PC-9 (cell line): Measurements from ENCODE around the gene ZNF14. TPM values are rescaled to one million over a fixed set of nuclear protein-coding genes. Genes with fewer than 3 reads are reported as not detected.

ENCODE experiments used
- BruUV-seq: library from RNA; stranded (reverse); fragments of 400-500 nt; replicated peaks from 2 replicates; lab custom pipeline; 2021; lab: Mats Ljungman, UMichigan
- CTCF ChIA-PET: fragments of 300-600 bp; sonication (Branson Sonifier 250); formaldehyde crosslinking; loops from one replicate; lab custom pipeline; 2022; ENCODE audit warnings: antibody characterized with exemption; lab: Charles Lee
- POLR2A ChIA-PET: fragments of 300-600 bp; sonication (Branson Sonifier 250); formaldehyde crosslinking; loops from one replicate; lab custom pipeline; 2022; ENCODE audit warnings: antibody characterized with exemption; ENCODE audit not compliant: unreplicated experiment; lab: Charles Lee
- DNase-seq, 2 experiments: peaks; one replicate each; pipeline versions ENCODE4 v3.0.0 to v3.0.0-alpha.2; 2015 to 2022; ENCODE audit warnings: mixed read lengths in 1 of 2
- H2AFZ ChIP-seq: fragments of 200-600 bp; sonication (generic); 2 replicates; pipeline ENCODE4 v1.8.1; 2017; ENCODE audit warnings: antibody characterized with exemption
- H3F3A ChIP-seq: fragments of 200-600 bp; sonication (generic); 2 replicates; pipeline ENCODE4 v1.8.1; 2017; ENCODE audit warnings: antibody characterized with exemption, mild to moderate bottlenecking, low read depth; ENCODE audit not compliant: insufficient read depth
- H3K27ac ChIP-seq: fragments of 200-600 bp; sonication (generic); 2 replicates; pipeline ENCODE4 v1.6.1; 2016; ENCODE audit warnings: mixed run types
- H3K27me3 ChIP-seq: fragments of 200-600 bp; sonication (generic); 2 replicates; pipeline ENCODE4 v1.6.1; 2016; ENCODE audit warnings: low read depth, mixed run types; ENCODE audit not compliant: insufficient read depth
- H3K36me3 ChIP-seq: fragments of 200-600 bp; sonication (generic); 2 replicates; pipeline ENCODE4 v1.6.1; 2016; ENCODE audit warnings: low read depth, mixed run types
- H3K4me1 ChIP-seq: fragments of 200-600 bp; sonication (generic); replicated peaks from 2 replicates; pipeline ENCODE4 v1.6.1; 2016; ENCODE audit warnings: mixed run types; ENCODE audit not compliant: insufficient read depth
- H3K4me2 ChIP-seq: fragments of 200-600 bp; sonication (generic); 2 replicates; pipeline ENCODE4 v1.6.1; 2017; ENCODE audit warnings: mixed run types
- H3K4me3 ChIP-seq: fragments of 200-600 bp; sonication (generic); 2 replicates; pipeline ENCODE4 v1.6.1; 2016; ENCODE audit warnings: mixed run types
- H3K79me2 ChIP-seq: fragments of 200-600 bp; sonication (generic); 2 replicates; pipeline ENCODE4 v1.6.1; 2017; ENCODE audit warnings: low read depth, mixed run types
- H3K9me2 ChIP-seq: fragments of 200-600 bp; sonication (generic); 2 replicates; pipeline ENCODE4 v1.8.1; 2017; ENCODE audit warnings: mild to moderate bottlenecking; ENCODE audit not compliant: insufficient read depth
- H3K9me3 ChIP-seq: fragments of 200-600 bp; sonication (generic); 2 replicates; pipeline ENCODE4 v1.8.1; 2016; ENCODE audit warnings: low read depth; ENCODE audit not compliant: insufficient read depth
- H4K20me1 ChIP-seq: fragments of 200-600 bp; sonication (generic); 2 replicates; pipeline ENCODE4 v1.8.1; 2017; ENCODE audit not compliant: insufficient read depth
- EZH2 ChIP-seq: fragments of 200-600 bp; sonication (generic); IDR thresholded peaks from 2 replicates; pipeline ENCODE4 v1.8.0; 2017; ENCODE audit warnings: antibody characterized with exemption, low read depth
- intact Hi-C: fragments of 100-400 bp; cut with micrococcal nuclease; formaldehyde crosslinking; loops from one replicate; pipeline ENCODE4 v1.10.0; 2022; ENCODE audit not compliant: unreplicated experiment
- total RNA-seq: library from RNA; stranded (reverse); gene quantifications from 2 replicates; pipeline ENCODE4 v1.2.3, GENCODE V29; 2021
- TF ChIP-seq, protein P1 (sequence below): fragments of 200-600 bp; sonication (generic); conservative IDR thresholded peaks from 2 replicates; pipeline ENCODE4 v1.6.1; 2017; ENCODE audit warnings: mixed run types, antibody characterized with exemption, mild to moderate bottlenecking, moderate library complexity

The ZNF14 gene
- total RNA-seq, 1 experiment from 2014 or later: 2.8 TPM

DNA sequence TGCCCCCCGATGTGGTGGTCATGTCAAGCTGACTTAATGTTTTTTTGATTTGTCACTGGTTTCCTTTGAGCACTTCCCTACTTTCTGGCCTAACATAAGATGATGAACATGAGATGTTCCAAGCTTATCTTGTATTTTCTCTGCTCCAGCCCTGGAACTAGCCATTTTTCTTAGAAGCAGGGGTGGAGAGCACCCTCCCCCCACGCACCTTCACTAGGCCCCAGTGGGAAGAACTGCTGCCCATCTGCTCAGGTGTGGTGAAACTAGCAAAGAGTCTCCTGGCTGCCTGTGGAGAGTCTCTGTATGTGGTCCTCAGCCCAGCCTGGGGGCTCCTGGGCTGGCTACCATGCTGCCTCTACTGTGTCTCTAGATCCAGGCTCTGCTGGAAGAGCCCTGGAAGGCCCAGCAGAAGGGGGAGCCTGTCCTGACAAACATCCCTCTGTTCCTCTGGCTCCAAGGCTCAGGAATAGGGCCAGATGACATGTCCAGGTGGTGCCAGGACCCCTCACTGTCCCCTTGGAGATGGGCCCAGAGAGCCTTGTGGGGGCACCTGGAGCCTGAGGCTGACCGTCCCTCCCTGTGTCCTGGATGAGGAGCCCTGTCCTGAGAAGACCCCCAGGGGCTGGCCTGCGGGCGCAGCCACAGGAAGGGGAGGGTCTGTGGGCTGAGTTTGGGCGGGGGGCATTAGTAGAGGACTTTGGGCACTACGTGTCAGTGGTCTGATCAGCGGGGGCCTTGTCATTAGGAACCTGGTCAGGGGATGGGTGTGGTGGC lies 4.8 kb upstream of the ZNF14 start:
- Histone ChIP-seq H3K9me2 (no peaks in the 10 kb centered on the region), H3K9me3 (no peaks in the 10 kb centered on the region), H3K4me2 (no peak overlapping the region), H3F3A (no peaks in the 10 kb centered on the region), H3K27ac (no peak overlapping the region), H3K79me2 (peaks cover under 1% of the 10 kb centered on the region), H4K20me1 (no peaks in the 10 kb centered on the region), H2AFZ (no peak overlapping the region), H3K36me3 (no peaks in the 10 kb centered on the region), H3K4me3 (no peak overlapping the region), H3K27me3 (no peaks in the 10 kb centered on the region), H3K4me1 (no peaks in the 10 kb centered on the region)
- DNase-seq: no peak
- intact Hi-C loops: no loop called here
- POLR2A ChIA-PET: no interaction called here
- no TSS peak for BruUV-seq
- TF ChIP-seq, protein P1, sequence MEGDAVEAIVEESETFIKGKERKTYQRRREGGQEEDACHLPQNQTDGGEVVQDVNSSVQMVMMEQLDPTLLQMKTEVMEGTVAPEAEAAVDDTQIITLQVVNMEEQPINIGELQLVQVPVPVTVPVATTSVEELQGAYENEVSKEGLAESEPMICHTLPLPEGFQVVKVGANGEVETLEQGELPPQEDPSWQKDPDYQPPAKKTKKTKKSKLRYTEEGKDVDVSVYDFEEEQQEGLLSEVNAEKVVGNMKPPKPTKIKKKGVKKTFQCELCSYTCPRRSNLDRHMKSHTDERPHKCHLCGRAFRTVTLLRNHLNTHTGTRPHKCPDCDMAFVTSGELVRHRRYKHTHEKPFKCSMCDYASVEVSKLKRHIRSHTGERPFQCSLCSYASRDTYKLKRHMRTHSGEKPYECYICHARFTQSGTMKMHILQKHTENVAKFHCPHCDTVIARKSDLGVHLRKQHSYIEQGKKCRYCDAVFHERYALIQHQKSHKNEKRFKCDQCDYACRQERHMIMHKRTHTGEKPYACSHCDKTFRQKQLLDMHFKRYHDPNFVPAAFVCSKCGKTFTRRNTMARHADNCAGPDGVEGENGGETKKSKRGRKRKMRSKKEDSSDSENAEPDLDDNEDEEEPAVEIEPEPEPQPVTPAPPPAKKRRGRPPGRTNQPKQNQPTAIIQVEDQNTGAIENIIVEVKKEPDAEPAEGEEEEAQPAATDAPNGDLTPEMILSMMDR: no peak
- TF ChIP-seq EZH2: no peak
- CTCF ChIA-PET: no interaction called here

DNA sequence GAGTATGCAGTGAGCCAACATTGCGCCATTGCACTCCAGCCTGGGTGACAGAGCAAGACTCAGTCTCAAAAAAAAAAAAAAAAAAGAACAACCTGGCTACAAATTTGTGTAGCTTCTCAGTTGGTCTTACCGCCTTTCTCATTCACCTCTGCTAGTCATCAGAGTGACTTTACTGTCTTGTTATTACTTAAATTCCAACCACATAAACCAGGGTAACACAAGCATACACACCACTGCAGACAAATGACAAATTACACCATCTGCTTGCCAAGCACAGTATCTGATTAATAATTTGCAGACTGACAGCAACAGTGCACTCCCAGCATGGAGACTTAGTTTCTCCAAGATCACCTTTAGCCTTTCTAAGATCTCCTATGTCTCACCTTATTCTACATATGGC lies 11.0 kb downstream of the ZNF14 start:
- CTCF ChIA-PET: no interaction called here
- Histone ChIP-seq H3K27ac (no peak overlapping the region), H3K9me3 (peaks cover 86% of the 10 kb centered on the region), H3K27me3 (no peaks in the 10 kb centered on the region), H4K20me1 (no peaks in the 10 kb centered on the region), H3K4me3 (no peak overlapping the region), H3K79me2 (peaks cover 29% of the 10 kb centered on the region; the same call in 1 of the 2 replicates), H3F3A (no peaks in the 10 kb centered on the region; the same call in 1 of the 2 replicates), H3K36me3 (peaks cover 8% of the 10 kb centered on the region; the same call in 1 of the 2 replicates), H2AFZ (no peak overlapping the region), H3K9me2 (no peaks in the 10 kb centered on the region), H3K4me2 (no peak overlapping the region), H3K4me1 (no peaks in the 10 kb centered on the region)
- intact Hi-C loops: no loop called here
- DNase-seq: no peak
- POLR2A ChIA-PET: no interaction called here
- BruUV-seq: no TSS peak
- TF ChIP-seq, protein P1: no peak
- TF ChIP-seq EZH2: no peak

DNA sequence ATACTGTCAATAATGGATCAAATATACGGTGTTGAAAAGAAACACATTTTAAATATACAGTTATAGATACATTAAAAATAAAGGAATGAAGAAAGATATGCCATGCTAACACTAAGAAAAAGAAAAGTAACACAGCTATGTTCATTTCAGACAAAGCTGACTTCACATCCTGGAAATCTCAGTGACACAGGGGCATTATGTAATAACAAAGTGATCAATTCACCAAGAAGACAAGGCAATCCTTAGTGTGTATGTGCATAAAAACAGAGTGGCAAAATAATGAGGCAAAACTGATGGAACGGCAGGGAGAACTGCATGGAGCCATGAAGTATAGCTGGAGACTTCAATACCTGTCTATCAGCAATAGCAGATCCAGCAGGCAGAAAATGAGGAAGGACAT lies 13.1 kb downstream of the ZNF14 start:
- no TSS peak for BruUV-seq
- Histone ChIP-seq H3K4me3 (no peak overlapping the region), H3K27me3 (no peaks in the 10 kb centered on the region), H3K9me3 (peaks cover 85% of the 10 kb centered on the region), H3K36me3 (peaks cover 14% of the 10 kb centered on the region), H2AFZ (no peak overlapping the region), H4K20me1 (no peaks in the 10 kb centered on the region), H3F3A (no peaks in the 10 kb centered on the region; the same call in 1 of the 2 replicates), H3K4me1 (no peaks in the 10 kb centered on the region), H3K4me2 (no peak overlapping the region), H3K9me2 (no peaks in the 10 kb centered on the region), H3K79me2 (peaks cover 21% of the 10 kb centered on the region; the same call in 1 of the 2 replicates), H3K27ac (no peak overlapping the region)
- CTCF ChIA-PET: no interaction called here
- intact Hi-C loops: no loop called here
- DNase-seq: no peak
- TF ChIP-seq, protein P1: no peak
- TF ChIP-seq EZH2: no peak
- POLR2A ChIA-PET: no interaction called here
